ENCODE results near the gene GNG5.

GNG5 gene

DNA sequence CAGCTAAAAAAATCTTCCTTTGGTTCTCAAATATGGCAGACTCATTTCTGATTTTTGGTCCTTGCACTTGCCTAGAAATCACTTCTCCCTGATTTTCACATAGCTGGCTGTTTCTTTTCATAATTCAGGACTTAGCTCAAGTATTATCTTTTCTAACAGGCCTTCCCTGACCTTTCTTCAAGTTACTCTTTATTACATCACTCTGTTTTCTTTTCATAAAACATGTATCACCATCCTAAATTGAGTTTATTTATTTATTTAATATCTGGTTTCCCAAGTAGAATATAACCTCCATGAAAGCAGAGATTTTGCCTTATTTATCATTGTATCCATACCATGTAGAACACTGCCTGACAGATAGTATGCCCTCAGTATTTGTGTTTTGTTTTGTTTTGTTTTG is 18.2 kb upstream of the GNG5 start:
- Histone ChIP-seq H3K4me2 (ENCODE audit: low read length) (no peak overlapping the region), H3K4me1 (ENCODE audit: control insufficient read depth, low read length) (no peaks in the 10 kb centered on the region), H4K20me1 (ENCODE audit: control insufficient read depth, insufficient read depth, low read depth, low read length) (no peaks in the 10 kb centered on the region), H3K79me2 (ENCODE audit: control insufficient read depth, low read length) (no peaks in the 10 kb centered on the region), H3K36me3 (ENCODE audit: control insufficient read depth, low read length) (no peaks in the 10 kb centered on the region), H3K27ac (ENCODE audit: low read depth, low read length) (no peak overlapping the region), H3K9me2 (replicated peaks; ENCODE audit: control insufficient read depth, low read length) (no peaks in the 10 kb centered on the region), H3K27me3 (ENCODE audit: control insufficient read depth, low read length) (no peaks in the 10 kb centered on the region), H3K4me3 (ENCODE audit: low read length) (no peak overlapping the region), H3K9me3 (ENCODE audit: control insufficient read depth, insufficient read depth, low read length) (no peaks in the 10 kb centered on the region), H3F3A (ENCODE audit: control insufficient read depth, insufficient read depth) (no peaks in the 10 kb centered on the region)
- TF ChIP-seq, protein P1, sequence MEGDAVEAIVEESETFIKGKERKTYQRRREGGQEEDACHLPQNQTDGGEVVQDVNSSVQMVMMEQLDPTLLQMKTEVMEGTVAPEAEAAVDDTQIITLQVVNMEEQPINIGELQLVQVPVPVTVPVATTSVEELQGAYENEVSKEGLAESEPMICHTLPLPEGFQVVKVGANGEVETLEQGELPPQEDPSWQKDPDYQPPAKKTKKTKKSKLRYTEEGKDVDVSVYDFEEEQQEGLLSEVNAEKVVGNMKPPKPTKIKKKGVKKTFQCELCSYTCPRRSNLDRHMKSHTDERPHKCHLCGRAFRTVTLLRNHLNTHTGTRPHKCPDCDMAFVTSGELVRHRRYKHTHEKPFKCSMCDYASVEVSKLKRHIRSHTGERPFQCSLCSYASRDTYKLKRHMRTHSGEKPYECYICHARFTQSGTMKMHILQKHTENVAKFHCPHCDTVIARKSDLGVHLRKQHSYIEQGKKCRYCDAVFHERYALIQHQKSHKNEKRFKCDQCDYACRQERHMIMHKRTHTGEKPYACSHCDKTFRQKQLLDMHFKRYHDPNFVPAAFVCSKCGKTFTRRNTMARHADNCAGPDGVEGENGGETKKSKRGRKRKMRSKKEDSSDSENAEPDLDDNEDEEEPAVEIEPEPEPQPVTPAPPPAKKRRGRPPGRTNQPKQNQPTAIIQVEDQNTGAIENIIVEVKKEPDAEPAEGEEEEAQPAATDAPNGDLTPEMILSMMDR (IDR thresholded peaks at IDR 0.05; ENCODE audit: low read depth, low read length, poor library complexity, severe bottlenecking), result no peak
- TF ChIP-seq EZH2phosphoT487 (IDR thresholded peaks at IDR 0.05; ENCODE audit: borderline replicate concordance, low read length), result no peak

DNA sequence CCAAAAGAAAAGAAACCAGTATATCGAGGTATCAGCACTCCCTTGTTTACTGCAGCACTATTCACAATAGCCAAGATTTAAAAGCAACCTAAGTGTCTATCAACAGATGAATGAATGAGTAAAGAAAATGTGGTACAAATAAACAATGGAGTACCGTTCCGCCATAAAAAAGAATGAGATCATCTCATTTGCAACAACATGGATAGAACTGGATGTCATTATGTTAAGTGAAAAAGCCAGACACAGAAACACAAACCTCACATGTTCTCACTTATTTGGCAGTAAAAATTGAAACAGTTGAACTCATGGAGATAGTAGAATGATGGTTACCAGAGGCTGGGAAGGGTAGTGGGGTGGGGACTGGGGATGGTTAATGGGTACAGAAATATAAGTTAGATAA is 4.3 kb upstream of the GNG5 start:
- H3K9me3 ChIP-seq (ENCODE audit: control insufficient read depth, insufficient read depth, low read length), result peaks cover 8% of the 10 kb centered on the region
- peaks cover 5% of the 10 kb centered on the region; the same call in 1 of the 2 replicates for H3K36me3 ChIP-seq (ENCODE audit: control insufficient read depth, low read length)
- no peak overlapping the region for H3K4me2 ChIP-seq (ENCODE audit: low read length)
- peaks cover 9% of the 10 kb centered on the region for H3K4me1 ChIP-seq (ENCODE audit: control insufficient read depth, low read length)
- peaks cover 14% of the 10 kb centered on the region for H3F3A ChIP-seq (ENCODE audit: control insufficient read depth, insufficient read depth)
- no peaks in the 10 kb centered on the region for H3K9me2 ChIP-seq (replicated peaks; ENCODE audit: control insufficient read depth, low read length)
- H3K4me3 ChIP-seq (ENCODE audit: low read length), result no peak overlapping the region
- no peaks in the 10 kb centered on the region for H3K27me3 ChIP-seq (ENCODE audit: control insufficient read depth, low read length)
- peaks cover 13% of the 10 kb centered on the region for H3K79me2 ChIP-seq (ENCODE audit: control insufficient read depth, low read length)
- no peaks in the 10 kb centered on the region for H4K20me1 ChIP-seq (ENCODE audit: control insufficient read depth, insufficient read depth, low read depth, low read length)
- H3K27ac ChIP-seq (ENCODE audit: low read depth, low read length), result no peak overlapping the region
- TF ChIP-seq EZH2phosphoT487 (IDR thresholded peaks at IDR 0.05; ENCODE audit: borderline replicate concordance, low read length), result no peak
- TF ChIP-seq, protein P1 (IDR thresholded peaks at IDR 0.05; ENCODE audit: low read depth, low read length, poor library complexity, severe bottlenecking), result no peak

DNA sequence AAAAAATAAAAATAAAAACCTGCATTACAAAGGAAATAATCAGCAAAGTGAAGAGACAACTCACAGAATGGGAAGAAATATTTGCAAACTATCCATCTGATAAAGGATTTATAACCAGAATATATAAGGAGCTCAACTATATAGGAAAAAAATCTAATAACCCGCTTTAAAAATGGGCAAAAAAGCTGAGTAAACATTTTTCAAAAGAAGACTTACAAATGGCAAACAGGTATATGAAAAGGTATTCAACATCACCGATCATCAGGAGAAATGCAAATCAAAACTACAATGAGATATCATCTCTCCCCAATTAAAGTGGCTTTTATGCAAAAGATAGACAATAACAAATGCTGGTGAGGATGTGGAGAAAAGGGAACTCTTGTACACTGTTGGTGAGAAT is 3.8 kb upstream of the GNG5 start:
- H3K4me3 ChIP-seq (ENCODE audit: low read length), result no peak overlapping the region
- peaks cover 9% of the 10 kb centered on the region for H3K4me1 ChIP-seq (ENCODE audit: control insufficient read depth, low read length)
- no peaks in the 10 kb centered on the region for H3K27me3 ChIP-seq (ENCODE audit: control insufficient read depth, low read length)
- TF ChIP-seq EZH2phosphoT487 (IDR thresholded peaks at IDR 0.05; ENCODE audit: borderline replicate concordance, low read length), result no peak
- TF ChIP-seq, protein P1 (IDR thresholded peaks at IDR 0.05; ENCODE audit: low read depth, low read length, poor library complexity, severe bottlenecking), result no peak
- no peak overlapping the region for H3K27ac ChIP-seq (ENCODE audit: low read depth, low read length)
- peaks cover 10% of the 10 kb centered on the region for H3K36me3 ChIP-seq (ENCODE audit: control insufficient read depth, low read length)
- peaks cover 8% of the 10 kb centered on the region for H3K9me3 ChIP-seq (ENCODE audit: control insufficient read depth, insufficient read depth, low read length)
- no peaks in the 10 kb centered on the region for H3K9me2 ChIP-seq (replicated peaks; ENCODE audit: control insufficient read depth, low read length)
- peaks cover 18% of the 10 kb centered on the region for H3K79me2 ChIP-seq (ENCODE audit: control insufficient read depth, low read length)
- H3K4me2 ChIP-seq (ENCODE audit: low read length), result no peak overlapping the region
- H3F3A ChIP-seq (ENCODE audit: control insufficient read depth, insufficient read depth), result peaks cover 14% of the 10 kb centered on the region
- H4K20me1 ChIP-seq (ENCODE audit: control insufficient read depth, insufficient read depth, low read depth, low read length), result no peaks in the 10 kb centered on the region

Data from DOHH2 (cell line).